CD4-positive, alpha-beta T cell (primary cell): ENCODE results near the gene DDX17. TPM values are rescaled to one million over a fixed set of nuclear protein-coding genes. Genes with fewer than 3 reads are reported as not detected.

Experiments
- ATAC-seq: fragments of 200-7000 bp; cut with Tn5 transposase; one replicate; pipeline ENCODE4 v1.10.0; 2022; ENCODE audit warnings: mild to moderate bottlenecking; ENCODE audit not compliant: poor library complexity
- CTCF ChIA-PET: fragments of 350-600 bp; sonication (Branson Sonifier 250); formaldehyde crosslinking; loops from one replicate; lab custom pipeline; 2021; ENCODE audit warnings: antibody characterized with exemption, inconsistent platforms; lab: Charles Lee
- POLR2A ChIA-PET: fragments of 350-600 bp; sonication (Branson Sonifier 250); formaldehyde crosslinking; loops from one replicate; lab custom pipeline; 2021; ENCODE audit warnings: antibody characterized with exemption, inconsistent platforms; lab: Charles Lee
- DNase-seq, 14 experiments: peaks; one replicate each; pipeline ENCODE4 v3.0.0-alpha.2; 2013 to 2020; ENCODE audit warnings: mixed read lengths in 2 of 14
- H3K27ac ChIP-seq, 2 donors: one replicate each; pipeline versions ENCODE4 v1.5.1 to v1.7.0; 2013; ENCODE audit warnings: low read length in 2 of 2, low read depth in 1 of 2, mild to moderate bottlenecking in 1 of 2
- H3K27me3 ChIP-seq, 2 experiments: 1 replicate in 1 of 2; 2 replicates in 1 of 2; pipeline versions ENCODE4 v1.6.1 to v1.7.0; 2013; ENCODE audit warnings: low read length in 2 of 2, control low read depth in 1 of 2, mild to moderate bottlenecking in 1 of 2, moderate library complexity in 1 of 2; ENCODE audit not compliant: insufficient read depth in 2 of 2, control insufficient read depth in 1 of 2
- H3K36me3 ChIP-seq: one replicate; pipeline ENCODE4 v1.6.1; 2013; ENCODE audit warnings: low read length, control low read depth; ENCODE audit not compliant: insufficient read depth
- H3K4me1 ChIP-seq: one replicate; pipeline ENCODE4 v1.6.1; 2013; ENCODE audit warnings: low read length, control low read depth; ENCODE audit not compliant: insufficient read depth
- H3K4me3 ChIP-seq: one replicate; pipeline ENCODE4 v1.5.1; 2013; ENCODE audit warnings: mild to moderate bottlenecking, low read length, moderate library complexity
- H3K9me3 ChIP-seq, 2 experiments: 1 replicate in 1 of 2; 2 replicates in 1 of 2; pipeline versions ENCODE4 v1.6.1 to v1.7.0; 2013; ENCODE audit warnings: low read length in 2 of 2, mild to moderate bottlenecking in 2 of 2, control low read depth in 1 of 2, moderate library complexity in 1 of 2; ENCODE audit not compliant: control insufficient read depth in 1 of 2, insufficient read depth in 1 of 2
- H3K27ac Mint-ChIP-seq: one replicate; pipeline ENCODE4 v1.8.0; 2020; ENCODE audit warnings: mixed read lengths
- H3K27me3 Mint-ChIP-seq: one replicate; pipeline ENCODE4 v1.8.0; 2021; ENCODE audit warnings: mixed read lengths
- H3K36me3 Mint-ChIP-seq: one replicate; pipeline ENCODE4 v1.8.0; 2021; ENCODE audit warnings: low read depth, mixed read lengths
- H3K4me1 Mint-ChIP-seq: one replicate; pipeline ENCODE4 v1.8.0; 2021; ENCODE audit warnings: low read depth, mixed read lengths
- H3K4me3 Mint-ChIP-seq: one replicate; pipeline ENCODE4 v1.8.0; 2020; ENCODE audit warnings: mild to moderate bottlenecking, mixed read lengths
- H3K9me3 Mint-ChIP-seq: one replicate; pipeline ENCODE4 v1.8.0; 2020; ENCODE audit warnings: mixed read lengths
- intact Hi-C, 2 experiments: fragments of 100-400 bp; cut with DNase I in 1 of 2; cut with micrococcal nuclease in 1 of 2; formaldehyde crosslinking; loops; one replicate each; pipeline versions ENCODE4 v1.15.1 to v1.9.0; 2023 to 2025; cut with DNase I, micrococcal nuclease
- total RNA-seq, 174 experiments: library from RNA in 2 of 174; stranded (reverse) in 2 of 174; gene quantifications; one replicate each; pipeline ENCODE4 v1.2.3 and lab custom pipeline; 2021 to 2026
- TF ChIP-seq, protein P1 (sequence below): fragments of 200-600 bp; IDR thresholded peaks from one replicate; pipeline ENCODE4 v1.8.0; 2022; ENCODE audit warnings: antibody characterized with exemption, mild to moderate bottlenecking

Gene DDX17
- total RNA-seq, 2 experiments from 2014 or later = 454 to 462 TPM

DNA sequence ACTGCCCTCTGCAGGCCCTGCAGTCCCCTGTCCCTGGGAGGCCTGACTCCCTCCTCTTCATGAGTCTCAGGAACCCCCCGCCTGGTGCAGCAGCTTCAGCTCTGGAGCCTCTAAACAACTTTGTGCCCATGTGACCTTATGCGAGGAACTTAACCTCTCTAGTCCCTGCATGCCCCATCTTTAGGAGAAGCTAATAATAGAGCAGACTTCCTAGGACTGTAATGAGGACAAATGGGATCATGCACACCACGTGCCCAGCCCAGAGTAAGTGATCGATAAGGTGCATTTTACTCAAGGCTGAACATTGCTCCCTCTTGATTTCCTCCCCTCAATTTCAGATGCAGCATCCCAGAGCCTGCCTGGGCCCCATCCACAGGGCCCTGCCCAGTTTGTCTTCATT lies 70.1 kb downstream of the DDX17 start:
- intact Hi-C loops = no loop called here
- POLR2A ChIA-PET = no interaction called here
- Mint-ChIP-seq H3K27me3 (peaks cover 5% of the 10 kb centered on the region), H3K36me3 (no peaks in the 10 kb centered on the region), H3K27ac (no peak overlapping the region), H3K4me3 (no peak overlapping the region), H3K9me3 (no peaks in the 10 kb centered on the region), H3K4me1 (no peaks in the 10 kb centered on the region)
- CTCF ChIA-PET = no interaction called here
- Histone ChIP-seq H3K36me3 (no peaks in the 10 kb centered on the region), H3K27ac (no peak overlapping the region), H3K4me3 (no peak overlapping the region), H3K27me3 (no peaks in the 10 kb centered on the region), H3K9me3 (no peaks in the 10 kb centered on the region), H3K4me1 (no peaks in the 10 kb centered on the region)
- TF ChIP-seq, protein P1, sequence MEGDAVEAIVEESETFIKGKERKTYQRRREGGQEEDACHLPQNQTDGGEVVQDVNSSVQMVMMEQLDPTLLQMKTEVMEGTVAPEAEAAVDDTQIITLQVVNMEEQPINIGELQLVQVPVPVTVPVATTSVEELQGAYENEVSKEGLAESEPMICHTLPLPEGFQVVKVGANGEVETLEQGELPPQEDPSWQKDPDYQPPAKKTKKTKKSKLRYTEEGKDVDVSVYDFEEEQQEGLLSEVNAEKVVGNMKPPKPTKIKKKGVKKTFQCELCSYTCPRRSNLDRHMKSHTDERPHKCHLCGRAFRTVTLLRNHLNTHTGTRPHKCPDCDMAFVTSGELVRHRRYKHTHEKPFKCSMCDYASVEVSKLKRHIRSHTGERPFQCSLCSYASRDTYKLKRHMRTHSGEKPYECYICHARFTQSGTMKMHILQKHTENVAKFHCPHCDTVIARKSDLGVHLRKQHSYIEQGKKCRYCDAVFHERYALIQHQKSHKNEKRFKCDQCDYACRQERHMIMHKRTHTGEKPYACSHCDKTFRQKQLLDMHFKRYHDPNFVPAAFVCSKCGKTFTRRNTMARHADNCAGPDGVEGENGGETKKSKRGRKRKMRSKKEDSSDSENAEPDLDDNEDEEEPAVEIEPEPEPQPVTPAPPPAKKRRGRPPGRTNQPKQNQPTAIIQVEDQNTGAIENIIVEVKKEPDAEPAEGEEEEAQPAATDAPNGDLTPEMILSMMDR = no peak
- DNase-seq (no peak), ATAC-seq (no peak)

DNA sequence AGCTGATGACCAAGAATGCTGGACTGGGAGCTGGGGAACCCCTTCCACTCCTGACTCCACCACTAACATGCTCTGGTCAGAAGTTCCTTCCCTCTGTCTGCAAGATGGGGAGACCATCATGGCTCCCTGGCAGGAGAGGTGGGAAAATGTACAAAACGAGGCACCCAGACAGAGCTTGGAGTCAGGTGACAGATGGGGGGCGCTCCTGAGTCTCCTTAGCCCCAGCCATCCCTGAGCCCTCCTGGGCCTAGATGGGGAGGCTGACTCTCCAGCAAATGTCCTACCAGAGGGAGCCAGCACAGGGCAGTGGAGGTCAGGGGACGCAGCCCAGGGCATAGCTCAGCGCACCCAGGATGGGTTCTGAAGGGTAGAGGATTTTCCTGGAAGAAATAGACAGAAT lies 71.1 kb downstream of the DDX17 start:
- TF ChIP-seq, protein P1 = no peak
- H3K4me3 ChIP-seq = no peak overlapping the region
- ATAC-seq (no peak), DNase-seq (no peak)
- Mint-ChIP-seq H3K27ac (no peak overlapping the region), H3K4me3 (no peak overlapping the region), H3K4me1 (no peaks in the 10 kb centered on the region), H3K9me3 (no peaks in the 10 kb centered on the region), H3K36me3 (no peaks in the 10 kb centered on the region), H3K27me3 (no peaks in the 10 kb centered on the region)
- no peaks in the 10 kb centered on the region for H3K27me3 ChIP-seq
- no peaks in the 10 kb centered on the region for H3K36me3 ChIP-seq
- POLR2A ChIA-PET = no interaction called here
- no peaks in the 10 kb centered on the region for H3K9me3 ChIP-seq
- CTCF ChIA-PET = no interaction called here
- no peak overlapping the region for H3K27ac ChIP-seq
- intact Hi-C loops = no loop called here
- H3K4me1 ChIP-seq = no peaks in the 10 kb centered on the region

DNA sequence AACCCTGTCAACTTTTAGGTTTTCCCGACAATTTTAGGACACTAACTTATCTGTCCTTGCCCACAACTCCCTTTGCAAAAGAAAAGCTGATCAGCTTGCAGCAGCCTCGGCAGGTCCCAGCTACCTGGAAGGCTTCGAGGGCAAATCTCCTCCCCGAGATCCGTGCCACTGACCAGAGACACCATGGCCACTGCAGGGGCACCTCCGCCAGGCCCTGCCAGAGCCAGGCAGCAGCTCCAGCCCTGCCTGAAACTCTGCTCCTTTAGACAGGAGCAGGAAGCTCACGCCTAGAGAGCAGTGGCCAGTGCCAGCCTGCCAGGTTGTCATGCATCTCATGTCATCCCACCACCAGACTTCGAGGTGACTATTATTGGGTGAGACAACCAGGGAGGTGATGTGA lies 72.2 kb downstream of the DDX17 start:
- Histone ChIP-seq H3K4me3 (no peak overlapping the region), H3K27ac (no peak overlapping the region), H3K9me3 (no peaks in the 10 kb centered on the region), H3K4me1 (no peaks in the 10 kb centered on the region), H3K27me3 (no peaks in the 10 kb centered on the region), H3K36me3 (no peaks in the 10 kb centered on the region)
- CTCF ChIA-PET = no interaction called here
- POLR2A ChIA-PET = no interaction called here
- Mint-ChIP-seq H3K4me1 (no peaks in the 10 kb centered on the region), H3K27ac (no peak overlapping the region), H3K9me3 (no peaks in the 10 kb centered on the region), H3K4me3 (no peak overlapping the region), H3K27me3 (no peaks in the 10 kb centered on the region), H3K36me3 (no peaks in the 10 kb centered on the region)
- DNase-seq = no peak
- intact Hi-C loops = no loop called here
- ATAC-seq = no peak
- TF ChIP-seq, protein P1 = no peak

Other genes with a start within 250 kb of the DDX17 start
- 10 to 100 TPM; 49.3 to 50.1 TPM for gene TMEM184B, start 233.3 kb downstream of the DDX17 start, total RNA-seq
- gene CSNK1E, start 188.9 kb downstream of the DDX17 start, total RNA-seq = 100 to 1,000 TPM; 208 to 217 TPM
- not detected for gene KCNJ4, start 51.1 kb downstream of the DDX17 start, total RNA-seq
- not detected for gene KDELR3, start 38.2 kb downstream of the DDX17 start, total RNA-seq
- under 1 TPM; 0.52 to 0.95 TPM for gene DMC1, start 63.9 kb upstream of the DDX17 start, total RNA-seq
- under 1 TPM; 0.34 to 0.91 TPM for gene FAM227A, start 150.1 kb upstream of the DDX17 start, total RNA-seq
- gene CBY1, start 150.3 kb upstream of the DDX17 start, total RNA-seq = 1 to 10 TPM; 4.6 to 7.6 TPM
- gene TOMM22, start 175.6 kb upstream of the DDX17 start, total RNA-seq = 10 to 100 TPM; 53.7 to 54.8 TPM
- gene JOSD1, start 194.6 kb upstream of the DDX17 start, total RNA-seq = 100 to 1,000 TPM; 303 to 307 TPM
- gene GTPBP1, start 199.6 kb upstream of the DDX17 start, total RNA-seq = 100 to 1,000 TPM; 263 to 272 TPM
- gene SUN2, start 249.7 kb upstream of the DDX17 start, total RNA-seq = 100 to 1,000 TPM; 440 to 453 TPM